ENCODE measurements around the gene POLR2B.
"Not testable (repeated sequence)": the region's sequence is repeated elsewhere in the genome, so short reads cannot be mapped to it uniquely, and the experiment has no call there.

POLR2B gene

GRCh38 chr4:57059890-57060716 lies 81.4 kb downstream of the POLR2B start:
- no peak for DNase-seq

GRCh38 chr4:57060717-57061067 lies 82.0 kb downstream of the POLR2B start:
- DNase-seq: not testable (repeated sequence)

- no peak for DNase-seq
These were observed 82.7 kb downstream of the POLR2B start for GRCh38 chr4:57061395-57061794.

- DNase-seq: no peak
These were observed 84.8 kb downstream of the POLR2B start for GRCh38 chr4:57063518-57063917.

- no peak for DNase-seq
These were observed 85.4 kb downstream of the POLR2B start for GRCh38 chr4:57064120-57064519.

- no peak for DNase-seq
These were observed 86.4 kb downstream of the POLR2B start for GRCh38 chr4:57064811-57065711.

GRCh38 chr4:57065730-57066482 lies 87.2 kb downstream of the POLR2B start:
- DNase-seq: no peak

GRCh38 chr4:57068237-57068981 lies 89.7 kb downstream of the POLR2B start:
- DNase-seq: no peak

GRCh38 chr4:57070461-57070860 lies 91.8 kb downstream of the POLR2B start:
- no peak for DNase-seq

GRCh38 chr4:57071326-57071725 lies 92.6 kb downstream of the POLR2B start:
- DNase-seq: no peak

GRCh38 chr4:57073559-57073958 lies 94.9 kb downstream of the POLR2B start:
- DNase-seq: no peak

- no peak for DNase-seq
These were observed 96.0 kb downstream of the POLR2B start for GRCh38 chr4:57074744-57075143.

- DNase-seq: no peak
These were observed 96.7 kb downstream of the POLR2B start for GRCh38 chr4:57075367-57075766.

- DNase-seq: no peak
These were observed 98.0 kb downstream of the POLR2B start for GRCh38 chr4:57076646-57077045.

- DNase-seq: no peak
These were observed 99.1 kb downstream of the POLR2B start for GRCh38 chr4:57077550-57078343.

- DNase-seq: no peak
These were observed 100.2 kb downstream of the POLR2B start for GRCh38 chr4:57078685-57079521.
